HG03460 (cell line): Measurements from ENCODE around the gene TNFRSF11A.

Source experiments
- ATAC-seq: cut with Tn5 transposase; IDR thresholded peaks from one replicate; pipeline ENCODE4 v1.9.1; 2021; ENCODE audit not compliant: unreplicated experiment

The TNFRSF11A gene

GRCh38 chr18:62377131-62377807 lies 52.2 kb downstream of the TNFRSF11A start:
- no peak for ATAC-seq

DNA sequence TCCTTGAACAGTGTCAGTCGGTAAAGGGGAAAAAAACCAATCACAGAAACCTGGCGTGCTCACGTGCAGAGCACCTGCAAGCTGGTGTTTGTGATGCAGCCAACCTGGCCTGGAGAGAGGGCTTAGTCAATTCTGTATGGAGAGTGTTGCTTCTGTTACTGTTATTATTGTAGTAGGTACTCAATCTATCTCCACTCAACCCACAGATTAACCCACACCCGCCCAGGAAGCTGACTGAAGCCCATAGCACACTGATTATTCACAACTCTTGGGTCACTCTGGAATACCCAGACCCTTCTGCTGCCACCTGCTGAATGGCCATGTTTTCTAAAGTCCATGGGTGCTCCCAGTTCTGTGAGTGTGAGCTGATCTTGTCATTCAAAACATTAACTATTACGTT lies 53.9 kb downstream of the TNFRSF11A start:
- ATAC-seq: no peak

DNA sequence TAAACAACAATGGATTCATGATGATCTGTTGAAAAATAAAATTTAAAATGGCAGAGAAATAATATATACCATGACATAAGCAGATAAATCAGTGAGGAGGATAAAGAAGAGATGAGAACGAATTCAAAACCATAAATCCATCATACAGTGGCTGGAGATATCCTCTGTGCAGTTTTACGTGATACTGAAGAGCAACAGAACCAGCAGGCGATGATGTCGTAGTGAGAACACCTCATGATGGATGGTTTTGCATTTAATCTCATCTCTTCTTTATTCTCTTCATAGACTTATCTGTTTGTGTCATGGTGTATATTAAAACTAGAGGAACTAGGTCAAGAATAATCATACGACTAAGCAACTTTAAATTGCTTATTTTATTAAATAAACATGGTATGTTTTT lies 56.3 kb downstream of the TNFRSF11A start:
- no peak for ATAC-seq

DNA sequence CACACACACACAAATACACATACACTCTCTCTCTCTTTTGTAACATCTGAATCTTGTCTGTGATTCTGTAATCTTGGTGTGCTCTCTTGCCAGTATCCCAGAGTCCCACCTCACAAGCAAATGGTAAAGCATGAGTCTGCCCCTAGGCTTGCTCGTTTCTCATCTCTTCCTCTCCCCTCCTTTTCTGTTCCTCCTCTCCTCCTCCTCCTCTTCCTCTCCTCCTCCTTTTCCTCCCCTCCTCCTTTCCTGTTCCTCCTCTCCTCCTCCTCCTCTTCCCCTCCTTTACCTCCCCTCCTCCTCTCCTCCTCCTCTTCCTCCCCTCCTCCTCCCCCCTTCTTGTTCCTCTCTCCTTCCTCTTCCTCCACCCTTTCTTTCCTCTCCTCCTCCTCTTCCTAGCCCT lies 59.0 kb downstream of the TNFRSF11A start:
- ATAC-seq: no peak

DNA sequence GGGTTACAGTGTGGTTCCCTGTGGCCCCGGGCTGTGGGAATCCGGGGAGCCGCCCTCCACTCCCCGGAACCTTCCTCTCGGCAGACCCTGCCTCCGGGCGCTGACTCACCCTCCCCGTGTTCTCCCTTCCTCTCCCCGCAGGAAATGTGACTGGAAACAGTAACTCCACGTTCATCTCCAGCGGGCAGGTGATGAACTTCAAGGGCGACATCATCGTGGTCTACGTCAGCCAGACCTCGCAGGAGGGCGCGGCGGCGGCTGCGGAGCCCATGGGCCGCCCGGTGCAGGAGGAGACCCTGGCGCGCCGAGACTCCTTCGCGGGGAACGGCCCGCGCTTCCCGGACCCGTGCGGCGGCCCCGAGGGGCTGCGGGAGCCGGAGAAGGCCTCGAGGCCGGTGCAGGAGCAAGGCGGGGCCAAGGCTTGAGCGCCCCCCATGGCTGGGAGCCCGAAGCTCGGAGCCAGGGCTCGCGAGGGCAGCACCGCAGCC lies 59.5 kb downstream of the TNFRSF11A start:
- ATAC-seq: no peak

DNA sequence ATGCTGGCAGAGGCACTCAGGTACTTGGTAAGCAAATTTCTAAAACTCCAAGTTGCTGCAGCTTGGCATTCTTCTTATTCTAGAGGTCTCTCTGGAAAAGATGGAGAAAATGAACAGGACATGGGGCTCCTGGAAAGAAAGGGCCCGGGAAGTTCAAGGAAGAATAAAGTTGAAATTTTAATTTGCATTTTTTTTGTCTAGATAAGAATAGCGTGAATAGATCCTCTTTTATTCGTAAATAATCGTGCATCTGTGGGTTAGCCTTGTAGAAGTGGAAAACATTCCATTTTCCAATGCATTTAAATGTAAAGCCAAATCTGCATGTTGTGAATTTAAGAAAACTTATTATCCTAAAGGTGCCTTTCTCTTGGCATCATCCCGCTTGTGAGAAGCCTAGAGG lies 61.0 kb downstream of the TNFRSF11A start:
- ATAC-seq: no peak

DNA sequence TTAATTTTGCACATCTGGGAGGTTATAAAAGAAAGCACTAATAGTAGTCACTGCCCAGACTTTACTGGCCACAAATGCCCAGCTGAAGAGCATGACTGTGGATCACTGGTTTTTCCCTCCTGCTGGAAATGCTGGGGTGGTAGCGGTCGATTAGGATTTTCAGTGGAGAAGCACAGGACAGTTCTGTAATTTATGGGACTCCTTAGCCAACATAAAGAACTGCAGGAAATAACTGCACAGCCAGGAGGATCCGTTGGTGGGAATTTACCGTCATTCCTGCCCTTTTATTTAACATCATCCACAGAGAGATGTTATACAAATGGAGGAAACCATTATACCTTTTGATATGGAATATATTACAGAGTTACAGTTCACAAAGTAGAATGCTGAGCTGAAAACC lies 61.5 kb downstream of the TNFRSF11A start:
- no peak for ATAC-seq

GRCh38 chr18:62387257-62387656 lies 62.1 kb downstream of the TNFRSF11A start:
- ATAC-seq: no peak

GRCh38 chr18:62388855-62389760 lies 64.0 kb downstream of the TNFRSF11A start:
- no peak for ATAC-seq

DNA sequence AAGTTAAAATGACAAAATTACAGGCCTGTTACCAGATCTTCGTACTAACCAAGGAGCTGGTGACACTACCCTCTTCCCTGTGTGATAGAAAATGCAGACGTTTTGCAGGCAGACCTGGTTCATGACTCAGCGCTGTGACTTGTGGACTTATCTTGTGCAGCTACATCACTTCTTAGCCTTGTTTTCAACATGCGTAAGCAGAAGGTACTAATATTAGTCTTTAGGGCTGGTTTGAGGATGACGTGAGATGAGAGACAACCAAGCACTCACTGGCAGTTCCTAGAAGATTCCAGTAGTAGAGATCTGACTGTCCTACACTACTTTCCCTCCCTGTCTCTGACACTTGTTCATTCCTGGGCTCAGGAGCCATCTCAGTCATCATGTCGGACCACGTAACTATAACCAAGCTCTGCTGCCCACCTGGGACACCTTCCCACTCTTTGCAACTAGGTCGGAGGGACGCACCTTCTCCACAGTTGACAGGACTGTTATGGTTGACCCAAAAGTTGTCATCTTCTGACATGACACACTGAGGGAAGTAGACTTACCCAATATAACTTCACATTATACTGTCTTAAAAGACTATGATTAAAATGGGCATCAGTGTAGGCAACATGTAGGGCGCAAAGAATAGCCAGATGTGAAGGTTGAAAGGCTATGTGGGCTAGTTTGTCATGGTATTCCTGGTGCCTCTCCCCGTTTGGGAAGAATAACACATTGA lies 64.8 kb downstream of the TNFRSF11A start:
- no peak for ATAC-seq

DNA sequence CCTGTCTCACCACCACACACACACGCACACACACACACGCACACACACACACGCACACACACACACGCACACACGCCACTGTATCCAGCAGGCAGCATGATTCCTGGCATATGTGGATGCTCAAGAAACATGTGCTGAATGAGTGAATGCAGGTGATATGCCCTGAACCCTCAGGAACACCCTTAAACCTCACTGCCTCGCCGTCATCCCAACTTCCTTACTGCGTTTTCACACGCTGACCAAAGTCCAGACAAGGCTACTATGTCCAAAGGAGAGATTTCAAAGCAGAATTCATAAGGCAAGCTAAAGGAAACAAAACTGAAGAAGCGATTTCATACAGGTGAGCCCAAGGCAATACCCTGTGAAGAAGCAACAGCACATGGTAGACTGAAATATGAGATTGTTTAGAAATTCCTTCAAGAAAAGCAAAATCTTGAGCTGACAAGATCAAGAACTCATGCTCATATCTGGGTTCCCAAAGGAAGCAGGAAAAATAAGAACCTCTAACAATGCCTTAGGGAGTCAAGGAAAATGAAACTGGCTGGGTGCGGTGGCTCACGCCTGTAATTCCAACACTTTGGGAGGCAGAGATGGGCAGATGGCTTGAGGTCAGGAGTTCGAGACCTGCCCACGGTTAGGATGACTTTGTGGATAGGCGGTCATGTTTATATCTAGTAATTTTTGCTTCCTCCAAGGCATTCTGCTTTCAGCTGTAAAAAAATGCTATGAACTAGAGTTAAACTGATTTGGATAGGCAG lies 69.1 kb downstream of the TNFRSF11A start:
- ATAC-seq: no peak

DNA sequence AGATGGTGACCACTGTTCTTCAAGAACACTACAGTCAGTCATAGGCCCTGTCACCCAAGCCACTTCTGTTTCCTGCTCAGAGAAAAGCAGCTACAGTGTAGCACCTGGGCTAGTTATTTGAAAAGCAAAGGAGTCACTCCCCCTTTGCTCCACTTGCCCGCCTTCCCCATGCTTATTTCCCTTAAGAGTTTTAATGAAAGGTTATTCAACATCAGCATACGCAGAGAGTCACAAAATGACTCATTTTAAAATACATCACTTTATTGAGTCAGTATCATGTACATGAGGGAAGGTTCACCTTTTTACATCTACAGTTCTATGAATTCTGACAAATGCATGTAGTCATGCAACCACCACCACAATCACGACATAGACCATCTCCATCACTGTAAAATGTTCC lies 71.3 kb downstream of the TNFRSF11A start:
- ATAC-seq: no peak

DNA sequence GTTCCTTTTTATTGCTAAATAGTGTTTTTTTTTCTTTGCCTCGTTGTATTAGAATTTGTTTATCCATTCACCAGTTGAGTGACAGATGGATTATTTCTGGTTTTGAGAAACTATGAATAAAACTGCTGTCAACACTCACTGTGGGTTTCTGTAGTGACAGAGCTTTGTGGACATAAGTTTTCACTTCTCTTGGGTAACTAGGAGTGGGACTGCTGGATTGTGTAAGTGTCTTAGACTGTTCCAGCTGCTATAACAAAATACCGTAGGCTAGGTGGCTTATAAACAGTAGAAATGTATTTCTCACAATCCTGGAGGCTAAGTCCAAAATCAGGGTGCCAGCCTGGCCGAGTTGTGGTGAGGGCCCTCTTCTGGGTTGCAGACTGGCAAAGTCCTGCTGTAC lies 71.9 kb downstream of the TNFRSF11A start:
- no peak for ATAC-seq

- no peak for ATAC-seq
These were observed 73.2 kb downstream of the TNFRSF11A start for GRCh38 chr18:62398291-62398690.

DNA sequence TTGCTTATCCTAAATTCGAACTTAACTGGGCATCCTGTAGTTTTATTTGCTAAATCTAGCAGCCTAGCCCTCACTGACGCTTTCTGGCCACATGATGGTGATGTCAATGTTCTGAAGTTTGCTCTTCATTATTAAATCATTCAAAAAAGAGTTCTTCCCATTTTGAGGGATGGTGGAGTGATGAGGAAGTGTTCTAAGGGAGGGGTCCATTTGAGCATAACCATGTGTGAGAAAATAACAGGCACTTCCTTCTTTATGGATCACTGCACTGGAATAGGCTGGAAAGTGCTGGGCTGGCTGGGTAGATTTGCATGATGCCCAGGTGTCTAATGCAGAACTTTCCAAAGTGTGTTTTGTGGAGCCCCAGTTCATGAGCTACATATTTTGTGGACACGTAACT lies 74.2 kb downstream of the TNFRSF11A start:
- no peak for ATAC-seq

- peak; percentile 59 for ATAC-seq
These were observed 74.7 kb downstream of the TNFRSF11A start for GRCh38 chr18:62399781-62400308.

GRCh38 chr18:62400916-62401315 lies 75.8 kb downstream of the TNFRSF11A start:
- ATAC-seq: no peak

- ATAC-seq: no peak
These were observed 77.3 kb downstream of the TNFRSF11A start for GRCh38 chr18:62402342-62402948.

- ATAC-seq: no peak
These were observed 78.0 kb downstream of the TNFRSF11A start for GRCh38 chr18:62403120-62403519.

GRCh38 chr18:62404881-62405280 lies 79.8 kb downstream of the TNFRSF11A start:
- no peak for ATAC-seq
